Subcutaneous adipose tissue (tissue), 4 donors: ENCODE results near the gene ATP6V0D1. TPM values are rescaled to one million over a fixed set of nuclear protein-coding genes. Genes with fewer than 3 reads are reported as not detected.

ENCODE experiments used
- total RNA-seq, 4 donors: library from RNA; depleted of rRNA; stranded (reverse); fragments of >200 nt; gene quantifications; one replicate each; pipeline ENCODE4 v1.1.0, GENCODE V29; 2016
- TF ChIP-seq, protein P1 (sequence below): fragments of 450-650 bp; IDR thresholded peaks from one replicate; pipeline ENCODE4 v1.5.1; 2016; ENCODE audit warnings: low read depth, mild to moderate bottlenecking, control low read depth, antibody characterized with exemption, moderate library complexity

ATP6V0D1 gene
- total RNA-seq, 4 donors from 2014 or later: 66.4 to 169 (median 82.9) TPM

DNA sequence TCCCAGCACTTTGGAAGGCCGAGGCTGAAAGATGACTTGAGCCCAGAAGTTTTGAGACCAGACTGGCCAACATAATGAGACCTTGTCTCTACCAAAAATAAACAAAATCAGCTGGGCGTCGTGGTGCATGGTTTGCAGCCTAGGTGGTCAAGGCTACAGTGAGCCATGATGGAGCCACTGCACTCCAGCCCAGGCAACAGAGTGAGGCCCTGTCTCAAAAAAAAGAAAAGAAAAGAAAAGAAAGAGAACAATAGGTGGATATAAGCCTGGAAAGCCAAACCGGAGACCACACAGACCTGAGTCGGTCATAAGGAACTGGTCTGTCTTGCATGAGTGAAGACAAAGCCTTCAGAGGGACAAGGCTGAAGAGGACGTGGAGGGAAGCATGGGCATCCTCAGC is 14.4 kb downstream of the ATP6V0D1 start:
- TF ChIP-seq, protein P1, sequence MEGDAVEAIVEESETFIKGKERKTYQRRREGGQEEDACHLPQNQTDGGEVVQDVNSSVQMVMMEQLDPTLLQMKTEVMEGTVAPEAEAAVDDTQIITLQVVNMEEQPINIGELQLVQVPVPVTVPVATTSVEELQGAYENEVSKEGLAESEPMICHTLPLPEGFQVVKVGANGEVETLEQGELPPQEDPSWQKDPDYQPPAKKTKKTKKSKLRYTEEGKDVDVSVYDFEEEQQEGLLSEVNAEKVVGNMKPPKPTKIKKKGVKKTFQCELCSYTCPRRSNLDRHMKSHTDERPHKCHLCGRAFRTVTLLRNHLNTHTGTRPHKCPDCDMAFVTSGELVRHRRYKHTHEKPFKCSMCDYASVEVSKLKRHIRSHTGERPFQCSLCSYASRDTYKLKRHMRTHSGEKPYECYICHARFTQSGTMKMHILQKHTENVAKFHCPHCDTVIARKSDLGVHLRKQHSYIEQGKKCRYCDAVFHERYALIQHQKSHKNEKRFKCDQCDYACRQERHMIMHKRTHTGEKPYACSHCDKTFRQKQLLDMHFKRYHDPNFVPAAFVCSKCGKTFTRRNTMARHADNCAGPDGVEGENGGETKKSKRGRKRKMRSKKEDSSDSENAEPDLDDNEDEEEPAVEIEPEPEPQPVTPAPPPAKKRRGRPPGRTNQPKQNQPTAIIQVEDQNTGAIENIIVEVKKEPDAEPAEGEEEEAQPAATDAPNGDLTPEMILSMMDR: no peak

DNA sequence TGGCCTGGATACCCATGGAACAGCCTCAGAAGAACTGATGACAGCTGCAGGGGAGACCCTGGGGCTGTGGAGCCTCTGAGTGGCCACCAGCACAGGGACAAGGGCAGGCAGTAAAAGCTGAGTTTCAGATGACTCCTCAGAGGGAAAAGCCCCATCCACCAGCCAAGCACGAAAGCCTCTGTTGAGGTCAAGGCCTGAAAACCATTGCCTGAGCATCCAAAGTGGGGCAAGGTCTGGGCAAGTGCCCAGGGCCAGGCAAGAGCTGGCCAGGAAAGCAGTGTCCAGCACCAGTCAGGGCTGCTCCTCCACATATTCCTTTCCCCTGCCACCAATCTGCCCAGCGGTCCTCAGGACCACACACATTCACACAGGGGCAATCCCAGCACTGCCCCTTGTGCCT is 16.4 kb downstream of the ATP6V0D1 start:
- TF ChIP-seq, protein P1: no peak

DNA sequence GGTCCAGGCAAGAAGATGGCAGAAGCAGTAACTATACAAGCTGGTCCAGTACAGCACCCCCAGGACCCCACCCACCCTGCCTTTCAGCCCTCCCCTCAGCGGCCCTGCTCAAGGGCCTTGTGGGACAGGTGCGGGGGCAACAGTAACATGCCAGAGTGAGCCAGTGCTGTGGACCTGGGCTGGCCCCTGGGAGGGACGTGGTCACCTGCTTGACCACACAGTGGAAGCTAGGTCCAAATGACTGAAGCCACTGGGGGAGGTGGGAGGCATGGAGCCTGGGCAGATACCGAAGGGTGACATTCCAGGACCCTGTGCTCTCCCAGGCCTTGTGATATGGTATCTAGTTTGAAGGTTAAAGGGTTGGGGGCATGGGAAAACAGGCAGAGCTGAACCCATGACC is 17.3 kb downstream of the ATP6V0D1 start:
- TF ChIP-seq, protein P1: no peak

DNA sequence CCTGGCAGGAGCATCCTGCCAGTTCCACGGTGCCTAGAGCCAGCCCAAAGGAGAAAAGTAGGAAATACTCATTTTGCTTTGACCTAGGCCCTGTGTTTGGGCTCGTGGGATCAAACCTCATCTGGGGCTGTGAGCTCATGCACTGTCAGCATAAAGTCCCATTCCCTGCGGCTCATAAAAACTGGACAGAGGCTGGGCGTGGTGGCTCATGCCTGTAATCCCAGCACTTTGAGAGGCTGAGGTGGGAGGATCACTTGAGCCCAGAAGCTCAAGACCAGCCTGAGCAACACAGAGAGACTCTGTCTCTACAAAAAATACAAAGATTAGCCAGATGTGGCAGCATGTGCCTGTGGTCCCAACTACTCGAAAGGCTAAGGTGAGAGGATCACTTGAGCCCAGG is 17.9 kb downstream of the ATP6V0D1 start:
- TF ChIP-seq, protein P1: no peak

DNA sequence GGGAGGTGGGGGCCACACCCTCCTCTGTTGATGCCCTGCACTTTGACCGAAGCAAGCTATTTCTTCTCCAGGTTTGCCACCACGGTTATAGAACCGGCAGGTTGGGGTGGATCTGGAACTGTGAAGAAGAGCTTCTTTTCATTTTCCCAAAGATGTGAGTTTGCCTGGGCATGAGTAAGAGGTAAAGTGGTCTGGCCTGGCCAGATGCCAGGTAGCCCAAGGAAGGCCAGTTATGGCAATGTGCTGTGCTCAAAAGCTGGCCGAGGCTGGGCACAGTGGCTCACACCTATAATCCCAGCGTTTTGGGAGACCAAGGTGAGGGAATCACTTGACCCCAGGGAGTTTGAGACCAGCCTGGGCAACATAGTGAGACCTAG is 18.7 kb downstream of the ATP6V0D1 start:
- TF ChIP-seq, protein P1: no peak

DNA sequence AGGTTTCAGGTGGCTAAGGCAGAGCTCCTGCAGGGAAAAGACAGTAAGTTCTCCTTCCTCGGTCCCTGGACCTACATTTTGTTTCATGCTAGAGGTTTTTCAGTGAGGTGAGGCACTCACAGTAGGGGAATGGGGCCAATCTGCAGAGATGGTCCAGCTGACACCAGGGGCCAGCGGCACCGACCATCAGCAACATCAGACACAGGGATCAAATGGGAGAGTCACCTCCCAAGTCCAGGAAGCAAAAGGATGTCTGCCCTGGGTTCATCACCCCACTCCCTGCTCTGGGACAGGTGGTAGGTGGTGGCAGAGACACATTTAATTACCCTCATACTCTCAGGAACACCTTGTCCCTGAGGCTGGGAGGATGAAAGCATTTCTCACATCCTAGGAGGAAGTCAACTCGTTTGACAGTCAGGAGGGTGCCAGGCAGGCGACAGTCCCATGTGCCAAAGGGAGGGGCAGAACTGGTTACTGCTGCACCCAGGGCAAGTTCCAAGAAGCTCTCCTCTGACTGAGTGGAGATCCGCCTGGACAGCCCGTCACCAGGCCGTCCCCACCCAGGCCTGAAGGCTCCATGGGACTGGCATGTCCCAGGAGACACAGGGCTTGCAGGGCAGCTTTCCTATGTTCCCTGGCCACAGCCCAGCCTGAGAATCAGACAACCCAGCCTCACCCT is 19.2 kb downstream of the ATP6V0D1 start:
- TF ChIP-seq, protein P1: no peak

DNA sequence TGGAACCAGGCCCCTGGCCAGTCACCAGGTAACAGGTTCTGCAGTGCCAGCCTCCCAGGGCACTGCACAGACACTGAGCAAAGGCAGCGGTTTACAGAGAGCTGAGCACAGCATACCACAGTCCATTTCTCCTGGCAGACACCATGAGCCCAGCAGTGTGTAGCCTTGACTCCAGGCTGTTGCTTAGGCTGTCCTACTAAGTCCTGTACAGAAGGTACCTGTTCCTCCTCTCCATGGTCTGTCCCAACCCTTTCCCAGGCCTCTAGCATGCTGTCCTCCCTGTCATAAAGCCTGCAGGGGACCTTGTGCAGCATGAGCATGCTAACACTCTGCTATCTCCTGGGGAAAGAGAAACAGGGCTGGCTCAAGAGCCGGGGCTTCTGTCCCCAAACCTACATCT is 20.0 kb downstream of the ATP6V0D1 start:
- TF ChIP-seq, protein P1: no peak
